Kidney (tissue), 14 donors: ENCODE data around the gene TTLL13. TPM values are rescaled to one million over a fixed set of nuclear protein-coding genes. Genes with fewer than 3 reads are reported as not detected.
A peak's percentile ranks its signal among the peaks of the same experiment; 100 is the strongest.

Experiments
- DNase-seq, 5 donors: peaks; one replicate each; pipeline ENCODE4 v3.0.0-alpha.2; 2013 to 2020
- FAIRE-seq: peaks from 2 replicates; lab custom pipeline; 2012; peaks lifted over from hg19 to GRCh38; lab: Jason Lieb, UNC
- H3K27ac ChIP-seq, 2 donors: one replicate each; pipeline ENCODE4 v1.7.0; 2013; ENCODE audit warnings: low read depth in 2 of 2, low read length in 2 of 2, inconsistent platforms in 1 of 2
- H3K27me3 ChIP-seq: one replicate; pipeline ENCODE4 v1.7.1; 2013; ENCODE audit warnings: low read length, inconsistent platforms; ENCODE audit not compliant: control insufficient read depth, insufficient read depth
- H3K36me3 ChIP-seq, 3 donors: one replicate each; pipeline versions ENCODE4 v1.7.0 to v1.7.1; 2013; ENCODE audit warnings: low read length in 3 of 3, control low read depth in 1 of 3, inconsistent platforms in 1 of 3; ENCODE audit not compliant: insufficient read depth in 3 of 3, control insufficient read depth in 2 of 3
- H3K4me1 ChIP-seq, 3 donors: one replicate each; pipeline versions ENCODE4 v1.7.0 to v1.7.1; 2013; ENCODE audit warnings: low read length in 3 of 3, inconsistent platforms in 1 of 3, low read depth in 1 of 3; ENCODE audit not compliant: control insufficient read depth in 2 of 3, insufficient read depth in 2 of 3
- H3K4me3 ChIP-seq, 3 donors: one replicate each; pipeline versions ENCODE4 v1.7.0 to v1.8.1; 2013; ENCODE audit warnings: low read length in 3 of 3, control low read depth in 1 of 3, inconsistent platforms in 1 of 3
- H3K9ac ChIP-seq, 3 donors: one replicate each; pipeline versions ENCODE4 v1.7.0 to v1.7.1; 2013; ENCODE audit warnings: low read length in 3 of 3, control low read depth in 1 of 3, inconsistent platforms in 1 of 3
- H3K9me3 ChIP-seq, 3 donors: one replicate each; pipeline versions ENCODE4 v1.7.0 to v1.7.1; 2013; ENCODE audit warnings: low read length in 3 of 3, control low read depth in 1 of 3, inconsistent platforms in 1 of 3; ENCODE audit not compliant: control insufficient read depth in 2 of 3, insufficient read depth in 1 of 3
- intact Hi-C: fragments of 100-400 bp; cut with DNase I; formaldehyde crosslinking; loops from one replicate; pipeline ENCODE4 v1.11.1; 2022
- polyA plus RNA-seq: library from polyadenylated mRNA; stranded (reverse); fragments of 350-450 nt; fragmentation: Illumina TruSeq; extraction: RNeasy Lipid Tissue Mini Kit (QIAGEN cat#74804); gene quantifications from one replicate; pipeline ENCODE4 v1.2.3, GENCODE V29; 2014; ENCODE audit warnings: low read depth, low replicate concordance; ENCODE audit not compliant: insufficient read depth
- total RNA-seq: library from RNA; stranded (reverse); fragmentation: NEBNext Ultra II Directional; extraction: Animal tissue kit (Norgen Biotek cat#: 25700); gene quantifications from one replicate; pipeline ENCODE4 v1.2.1, GENCODE V29; 2021
- TF ChIP-seq, protein P1 (sequence below): IDR thresholded peaks from 3 replicates; pipeline ENCODE4 v1.5.1; 2012; ENCODE audit warnings: mild to moderate bottlenecking, moderate library complexity, borderline replicate concordance; ENCODE audit not compliant: insufficient read depth; ENCODE audit errors: extremely low read depth
- donor health status: control.
- donor health status: control.
- donor health status: control.
- donor health status: control.
- donor health status: control.
- donor health status: DM: yes; HTN: yes; CAD: no.
- donor health status: Normal renal cell carcinoma (clear cell type).

TTLL13 gene
- total and polyA plus RNA-seq, 2 donors from 2014 or later = 0.54 to 0.88 TPM

DNA sequence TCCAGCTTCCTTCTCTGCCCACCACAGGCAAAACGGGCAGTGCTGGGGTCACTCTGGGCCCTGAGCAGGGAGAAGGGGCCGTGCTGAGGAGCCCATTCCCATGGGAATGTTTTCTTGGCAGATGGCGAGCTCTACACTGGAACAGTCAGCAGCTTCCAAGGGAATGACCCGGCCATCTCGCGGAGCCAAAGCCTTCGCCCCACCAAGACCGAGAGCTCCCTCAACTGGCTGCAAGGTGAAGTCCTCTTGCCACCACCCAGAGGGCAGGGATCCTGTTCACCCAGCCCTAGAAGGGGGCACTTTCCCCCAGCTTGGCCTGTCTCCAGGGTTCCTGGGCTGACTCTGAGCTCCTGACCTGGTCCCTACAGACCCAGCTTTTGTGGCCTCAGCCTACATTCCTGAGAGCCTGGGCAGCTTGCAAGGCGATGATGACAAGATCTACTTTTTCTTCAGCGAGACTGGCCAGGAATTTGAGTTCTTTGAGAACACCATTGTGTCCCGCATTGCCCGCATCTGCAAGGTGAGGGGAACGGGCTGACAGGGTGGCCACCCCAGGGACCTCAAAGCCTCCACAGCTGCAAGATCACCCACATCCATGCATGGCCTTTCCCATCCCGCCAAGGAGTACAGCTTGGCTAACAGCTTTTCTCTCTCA lies 28.0 kb upstream of the TTLL13 start:
- FAIRE-seq = no peak
- Histone ChIP-seq H3K4me1 (peaks cover 0 to 6% (median 5%) of the 10 kb centered on the region in 3 donors), H3K9me3 (no peaks in the 10 kb centered on the region), H3K4me3 (no peak overlapping the region), H3K36me3 (peaks cover 8 to 21% (median 21%) of the 10 kb centered on the region in 3 donors), H3K27ac (peak overlapping the region in 1 of 2 donors; percentile 41), H3K9ac (no peak overlapping the region), H3K27me3 (no peaks in the 10 kb centered on the region)
- intact Hi-C loops = no loop called here
- TF ChIP-seq, protein P1, sequence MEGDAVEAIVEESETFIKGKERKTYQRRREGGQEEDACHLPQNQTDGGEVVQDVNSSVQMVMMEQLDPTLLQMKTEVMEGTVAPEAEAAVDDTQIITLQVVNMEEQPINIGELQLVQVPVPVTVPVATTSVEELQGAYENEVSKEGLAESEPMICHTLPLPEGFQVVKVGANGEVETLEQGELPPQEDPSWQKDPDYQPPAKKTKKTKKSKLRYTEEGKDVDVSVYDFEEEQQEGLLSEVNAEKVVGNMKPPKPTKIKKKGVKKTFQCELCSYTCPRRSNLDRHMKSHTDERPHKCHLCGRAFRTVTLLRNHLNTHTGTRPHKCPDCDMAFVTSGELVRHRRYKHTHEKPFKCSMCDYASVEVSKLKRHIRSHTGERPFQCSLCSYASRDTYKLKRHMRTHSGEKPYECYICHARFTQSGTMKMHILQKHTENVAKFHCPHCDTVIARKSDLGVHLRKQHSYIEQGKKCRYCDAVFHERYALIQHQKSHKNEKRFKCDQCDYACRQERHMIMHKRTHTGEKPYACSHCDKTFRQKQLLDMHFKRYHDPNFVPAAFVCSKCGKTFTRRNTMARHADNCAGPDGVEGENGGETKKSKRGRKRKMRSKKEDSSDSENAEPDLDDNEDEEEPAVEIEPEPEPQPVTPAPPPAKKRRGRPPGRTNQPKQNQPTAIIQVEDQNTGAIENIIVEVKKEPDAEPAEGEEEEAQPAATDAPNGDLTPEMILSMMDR = peak; percentile 80
- peak; percentile 68 to 92 (median 75) for DNase-seq

DNA sequence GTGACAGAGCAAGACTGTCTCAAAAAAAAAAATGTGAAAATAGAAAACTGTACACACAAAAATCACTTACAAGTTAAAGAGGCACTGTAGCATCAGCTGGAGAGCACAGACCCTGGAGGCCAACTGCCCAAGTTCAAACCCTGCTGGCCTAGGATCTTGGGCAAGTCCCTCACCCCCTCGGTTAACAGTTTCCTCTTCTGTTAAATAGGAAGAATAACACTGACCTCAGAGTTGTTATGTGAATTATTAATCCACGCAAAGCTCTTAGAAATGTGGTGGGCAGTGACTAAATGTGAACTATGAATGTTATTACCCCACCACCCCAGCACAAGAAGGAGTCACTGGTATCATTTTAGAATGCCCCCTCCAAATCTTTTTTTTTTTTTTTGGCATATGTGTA lies 26.8 kb upstream of the TTLL13 start:
- Histone ChIP-seq H3K4me1 (peaks cover 0 to 6% (median 5%) of the 10 kb centered on the region in 3 donors), H3K27ac (no peak overlapping the region), H3K9me3 (no peaks in the 10 kb centered on the region), H3K36me3 (peaks cover 8 to 22% (median 19%) of the 10 kb centered on the region in 3 donors), H3K9ac (no peak overlapping the region), H3K27me3 (no peaks in the 10 kb centered on the region), H3K4me3 (no peak overlapping the region)
- DNase-seq (no peak), FAIRE-seq (no peak)
- intact Hi-C loops = no loop called here
- TF ChIP-seq, protein P1 = no peak

DNA sequence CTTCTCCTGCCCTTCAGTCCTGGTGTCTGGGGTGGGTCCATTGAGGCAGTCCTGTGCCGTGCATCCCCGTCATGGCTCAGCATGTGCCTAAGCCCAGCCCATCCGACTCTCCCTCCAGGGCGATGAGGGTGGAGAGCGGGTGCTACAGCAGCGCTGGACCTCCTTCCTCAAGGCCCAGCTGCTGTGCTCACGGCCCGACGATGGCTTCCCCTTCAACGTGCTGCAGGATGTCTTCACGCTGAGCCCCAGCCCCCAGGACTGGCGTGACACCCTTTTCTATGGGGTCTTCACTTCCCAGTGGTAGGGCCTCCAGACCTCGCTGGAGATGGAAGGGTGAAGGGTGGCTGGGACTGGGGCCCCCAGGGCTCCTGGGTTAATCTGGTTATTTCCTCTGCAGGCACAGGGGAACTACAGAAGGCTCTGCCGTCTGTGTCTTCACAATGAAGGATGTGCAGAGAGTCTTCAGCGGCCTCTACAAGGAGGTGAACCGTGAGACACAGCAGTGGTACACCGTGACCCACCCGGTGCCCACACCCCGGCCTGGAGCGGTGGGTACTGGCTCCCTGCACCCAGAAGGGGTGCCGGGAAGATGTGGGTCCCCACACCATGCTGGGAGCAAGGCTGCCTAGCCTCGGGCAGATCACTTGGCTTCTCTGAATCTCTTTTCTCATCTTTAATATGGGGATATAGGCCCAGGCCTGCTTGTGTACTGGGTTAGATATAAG lies 25.8 kb upstream of the TTLL13 start:
- H3K36me3 ChIP-seq = peaks cover 6 to 18% (median 17%) of the 10 kb centered on the region in 3 donors
- no peak for FAIRE-seq
- intact Hi-C loops = no loop called here
- H3K9me3 ChIP-seq = no peaks in the 10 kb centered on the region
- H3K9ac ChIP-seq = no peak overlapping the region
- no peak overlapping the region for H3K4me3 ChIP-seq
- TF ChIP-seq, protein P1 = no peak
- no peak for DNase-seq
- peaks cover 0 to 6% (median 5%) of the 10 kb centered on the region in 3 donors for H3K4me1 ChIP-seq
- H3K27me3 ChIP-seq = no peaks in the 10 kb centered on the region
- no peak overlapping the region for H3K27ac ChIP-seq
